ENCODE results near the gene MNT. TPM values are rescaled to one million over a fixed set of nuclear protein-coding genes. Genes with fewer than 3 reads are reported as not detected.

MNT gene
- total RNA-seq, 1 donor from 2014 or later, result 16.2 TPM

GRCh38 chr17:2390199-2390836 lies 10.5 kb downstream of the MNT start:
- peak overlapping the region; percentile 67 for H3K27ac Mint-ChIP-seq (ENCODE audit: unreplicated experiment)
- DNase-seq (ENCODE audit: low spot score), result no peak
- no peak overlapping the region for H3K4me3 Mint-ChIP-seq (ENCODE audit: unreplicated experiment)
- TF ChIP-seq CTCF (IDR thresholded peaks at IDR 0.05; ENCODE audit: unreplicated experiment), result no peak
- H3K27me3 Mint-ChIP-seq (ENCODE audit: unreplicated experiment), result peaks cover 30% of the 10 kb centered on the region
- H3K4me1 Mint-ChIP-seq (ENCODE audit: unreplicated experiment), result peaks cover 19% of the 10 kb centered on the region
- peaks cover 27% of the 10 kb centered on the region for H3K36me3 Mint-ChIP-seq (ENCODE audit: low read depth, unreplicated experiment)
- H3K9me3 Mint-ChIP-seq (ENCODE audit: unreplicated experiment), result no peaks in the 10 kb centered on the region

GRCh38 chr17:2388683-2389055 lies 12.2 kb downstream of the MNT start:
- no peaks in the 10 kb centered on the region for H3K9me3 Mint-ChIP-seq (ENCODE audit: unreplicated experiment)
- H3K4me3 Mint-ChIP-seq (ENCODE audit: unreplicated experiment), result peak overlapping the region; percentile 77
- no peak overlapping the region for H3K27ac Mint-ChIP-seq (ENCODE audit: unreplicated experiment)
- no peak for TF ChIP-seq CTCF (IDR thresholded peaks at IDR 0.05; ENCODE audit: unreplicated experiment)
- peaks cover 22% of the 10 kb centered on the region for H3K4me1 Mint-ChIP-seq (ENCODE audit: unreplicated experiment)
- peaks cover 25% of the 10 kb centered on the region for H3K27me3 Mint-ChIP-seq (ENCODE audit: unreplicated experiment)
- H3K36me3 Mint-ChIP-seq (ENCODE audit: low read depth, unreplicated experiment), result peaks cover 27% of the 10 kb centered on the region
- DNase-seq (ENCODE audit: low spot score), result no peak

GRCh38 chr17:2388020-2388682 lies 12.7 kb downstream of the MNT start:
- Mint-ChIP-seq H3K9me3 (ENCODE audit: unreplicated experiment) (no peaks in the 10 kb centered on the region), H3K4me1 (ENCODE audit: unreplicated experiment) (peaks cover 22% of the 10 kb centered on the region), H3K27ac (ENCODE audit: unreplicated experiment) (peak overlapping the region; percentile 20), H3K36me3 (ENCODE audit: low read depth, unreplicated experiment) (peaks cover 27% of the 10 kb centered on the region), H3K4me3 (ENCODE audit: unreplicated experiment) (peak overlapping the region; percentile 77), H3K27me3 (ENCODE audit: unreplicated experiment) (peaks cover 25% of the 10 kb centered on the region)
- no peak for DNase-seq (ENCODE audit: low spot score)
- no peak for TF ChIP-seq CTCF (IDR thresholded peaks at IDR 0.05; ENCODE audit: unreplicated experiment)

- no peak for TF ChIP-seq CTCF (IDR thresholded peaks at IDR 0.05; ENCODE audit: unreplicated experiment)
- no peak for DNase-seq (ENCODE audit: low spot score)
- Mint-ChIP-seq H3K4me1 (ENCODE audit: unreplicated experiment) (peaks cover 21% of the 10 kb centered on the region), H3K36me3 (ENCODE audit: low read depth, unreplicated experiment) (peaks cover 26% of the 10 kb centered on the region), H3K4me3 (ENCODE audit: unreplicated experiment) (no peak overlapping the region), H3K27me3 (ENCODE audit: unreplicated experiment) (peaks cover 24% of the 10 kb centered on the region), H3K9me3 (ENCODE audit: unreplicated experiment) (no peaks in the 10 kb centered on the region), H3K27ac (ENCODE audit: unreplicated experiment) (no peak overlapping the region)
Measured at GRCh38 chr17:2387086-2388019, 13.5 kb downstream of the MNT start.

Data from endothelial cell (in vitro differentiated cells).